ENCODE measurements around the gene RERG.

- TF ChIP-seq SIN3A (IDR thresholded peaks at IDR 0.05; ENCODE audit: borderline replicate concordance, insufficient read depth, low read depth, low read length) (no peak), POLR2AphosphoS5 (IDR thresholded peaks at IDR 0.05; ENCODE audit: low read depth, low read length) (no peak), TCF7L2 (IDR thresholded peaks at IDR 0.05; ENCODE audit: low read depth, low read length) (no peak)
- TF ChIP-seq, protein P1, sequence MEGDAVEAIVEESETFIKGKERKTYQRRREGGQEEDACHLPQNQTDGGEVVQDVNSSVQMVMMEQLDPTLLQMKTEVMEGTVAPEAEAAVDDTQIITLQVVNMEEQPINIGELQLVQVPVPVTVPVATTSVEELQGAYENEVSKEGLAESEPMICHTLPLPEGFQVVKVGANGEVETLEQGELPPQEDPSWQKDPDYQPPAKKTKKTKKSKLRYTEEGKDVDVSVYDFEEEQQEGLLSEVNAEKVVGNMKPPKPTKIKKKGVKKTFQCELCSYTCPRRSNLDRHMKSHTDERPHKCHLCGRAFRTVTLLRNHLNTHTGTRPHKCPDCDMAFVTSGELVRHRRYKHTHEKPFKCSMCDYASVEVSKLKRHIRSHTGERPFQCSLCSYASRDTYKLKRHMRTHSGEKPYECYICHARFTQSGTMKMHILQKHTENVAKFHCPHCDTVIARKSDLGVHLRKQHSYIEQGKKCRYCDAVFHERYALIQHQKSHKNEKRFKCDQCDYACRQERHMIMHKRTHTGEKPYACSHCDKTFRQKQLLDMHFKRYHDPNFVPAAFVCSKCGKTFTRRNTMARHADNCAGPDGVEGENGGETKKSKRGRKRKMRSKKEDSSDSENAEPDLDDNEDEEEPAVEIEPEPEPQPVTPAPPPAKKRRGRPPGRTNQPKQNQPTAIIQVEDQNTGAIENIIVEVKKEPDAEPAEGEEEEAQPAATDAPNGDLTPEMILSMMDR (IDR thresholded peaks at IDR 0.05): no peak
- TF ChIP-seq, protein P2, sequence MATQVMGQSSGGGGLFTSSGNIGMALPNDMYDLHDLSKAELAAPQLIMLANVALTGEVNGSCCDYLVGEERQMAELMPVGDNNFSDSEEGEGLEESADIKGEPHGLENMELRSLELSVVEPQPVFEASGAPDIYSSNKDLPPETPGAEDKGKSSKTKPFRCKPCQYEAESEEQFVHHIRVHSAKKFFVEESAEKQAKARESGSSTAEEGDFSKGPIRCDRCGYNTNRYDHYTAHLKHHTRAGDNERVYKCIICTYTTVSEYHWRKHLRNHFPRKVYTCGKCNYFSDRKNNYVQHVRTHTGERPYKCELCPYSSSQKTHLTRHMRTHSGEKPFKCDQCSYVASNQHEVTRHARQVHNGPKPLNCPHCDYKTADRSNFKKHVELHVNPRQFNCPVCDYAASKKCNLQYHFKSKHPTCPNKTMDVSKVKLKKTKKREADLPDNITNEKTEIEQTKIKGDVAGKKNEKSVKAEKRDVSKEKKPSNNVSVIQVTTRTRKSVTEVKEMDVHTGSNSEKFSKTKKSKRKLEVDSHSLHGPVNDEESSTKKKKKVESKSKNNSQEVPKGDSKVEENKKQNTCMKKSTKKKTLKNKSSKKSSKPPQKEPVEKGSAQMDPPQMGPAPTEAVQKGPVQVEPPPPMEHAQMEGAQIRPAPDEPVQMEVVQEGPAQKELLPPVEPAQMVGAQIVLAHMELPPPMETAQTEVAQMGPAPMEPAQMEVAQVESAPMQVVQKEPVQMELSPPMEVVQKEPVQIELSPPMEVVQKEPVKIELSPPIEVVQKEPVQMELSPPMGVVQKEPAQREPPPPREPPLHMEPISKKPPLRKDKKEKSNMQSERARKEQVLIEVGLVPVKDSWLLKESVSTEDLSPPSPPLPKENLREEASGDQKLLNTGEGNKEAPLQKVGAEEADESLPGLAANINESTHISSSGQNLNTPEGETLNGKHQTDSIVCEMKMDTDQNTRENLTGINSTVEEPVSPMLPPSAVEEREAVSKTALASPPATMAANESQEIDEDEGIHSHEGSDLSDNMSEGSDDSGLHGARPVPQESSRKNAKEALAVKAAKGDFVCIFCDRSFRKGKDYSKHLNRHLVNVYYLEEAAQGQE (IDR thresholded peaks at IDR 0.05; ENCODE audit: insufficient read depth in 1 of 2, low read depth in 2 of 2, low read length in 1 of 2): no peak
These were observed 68.8 kb downstream of the RERG start for GRCh38 chr12:15152456-15152855.

All from Panc1 (cell line).